IMR-90 (cell line): Measurements from ENCODE around the gene CYP2C18. TPM values are rescaled to one million over a fixed set of nuclear protein-coding genes. Genes with fewer than 3 reads are reported as not detected.

Experiments used
- ATAC-seq: fragments of 200-7000 bp; cut with Tn5 transposase; 2 replicates; pipeline ENCODE4 v1.9.1; 2020; ENCODE audit warnings: low read depth, mild to moderate bottlenecking, moderate library complexity
- BruUV-seq: library from RNA; stranded (reverse); fragments of 400-500 nt; replicated peaks from 2 replicates; lab custom pipeline; 2021; lab: Mats Ljungman, UMichigan
- CTCF ChIA-PET: fragments of 300-600 bp; formaldehyde crosslinking; extraction: SDS; loops from one replicate; lab custom pipeline; 2021; ENCODE audit warnings: antibody characterized with exemption; lab: Yijun Ruan, JAX
- POLR2A ChIA-PET: fragments of 300-600 bp; sonication (Branson Sonifier 250); formaldehyde crosslinking; loops from one replicate; lab custom pipeline; 2022; ENCODE audit warnings: antibody characterized with exemption; ENCODE audit not compliant: unreplicated experiment; lab: Charles Lee
- DNase-seq: peaks from one replicate; pipeline ENCODE4 v3.0.0; 2013
- H2AFZ ChIP-seq: replicated peaks from 2 replicates; pipeline ENCODE3; 2013; ENCODE audit warnings: low read length, mild to moderate bottlenecking; ENCODE audit not compliant: poor library complexity
- H2AK5ac ChIP-seq: 2 replicates; pipeline ENCODE4 v1.6.1; 2013; ENCODE audit warnings: low read depth, low read length, inconsistent platforms
- H2AK9ac ChIP-seq: replicated peaks from 2 replicates; pipeline ENCODE3; 2013; ENCODE audit warnings: mild to moderate bottlenecking, low read depth, low read length, moderate library complexity; ENCODE audit not compliant: poor library complexity
- H2BK120ac ChIP-seq: 2 replicates; pipeline ENCODE4 v1.6.1; 2013; ENCODE audit warnings: low read depth, low read length, inconsistent platforms
- H2BK15ac ChIP-seq: 3 replicates; pipeline ENCODE4 v1.6.1; 2013; ENCODE audit warnings: low read depth, low read length, inconsistent platforms
- H2BK20ac ChIP-seq: 2 replicates; pipeline ENCODE4 v1.6.1; 2013; ENCODE audit warnings: low read depth, mild to moderate bottlenecking, inconsistent platforms, low read length, moderate library complexity
- H2BK5ac ChIP-seq: 2 replicates; pipeline ENCODE4 v1.6.1; 2013; ENCODE audit warnings: mild to moderate bottlenecking, low read depth, low read length, inconsistent platforms; ENCODE audit not compliant: poor library complexity, severe bottlenecking
- H3K14ac ChIP-seq: replicated peaks from 2 replicates; pipeline ENCODE4 v1.6.1; 2013; ENCODE audit warnings: low read depth, low read length, inconsistent platforms
- H3K18ac ChIP-seq: 2 replicates; pipeline ENCODE4 v1.6.1; 2013; ENCODE audit warnings: low read depth, low read length, control low read depth
- H3K23ac ChIP-seq: 2 replicates; pipeline ENCODE4 v1.6.1; 2013; ENCODE audit warnings: low read depth, low read length, inconsistent platforms
- H3K27ac ChIP-seq: 2 replicates; pipeline ENCODE4 v1.5.1; 2013; ENCODE audit warnings: mild to moderate bottlenecking, control low read depth, low read length; ENCODE audit not compliant: insufficient read depth
- H3K27me3 ChIP-seq: 2 replicates; pipeline ENCODE4 v1.6.1; 2013; ENCODE audit warnings: low read length; ENCODE audit not compliant: control insufficient read depth, insufficient read depth
- H3K36me3 ChIP-seq: 2 replicates; pipeline ENCODE4 v1.6.1; 2013; ENCODE audit warnings: low read length, mixed read lengths; ENCODE audit not compliant: control insufficient read depth, insufficient read depth
- H3K4ac ChIP-seq: 2 replicates; pipeline ENCODE4 v1.6.1; 2013; ENCODE audit warnings: low read depth, low read length, inconsistent platforms
- H3K4me1 ChIP-seq: 2 replicates; pipeline ENCODE4 v1.6.1; 2013; ENCODE audit warnings: low read length, mixed read lengths; ENCODE audit not compliant: control insufficient read depth, insufficient read depth
- H3K4me2 ChIP-seq: 2 replicates; pipeline ENCODE4 v1.6.1; 2013; ENCODE audit warnings: low read depth, mild to moderate bottlenecking, control low read depth, low read length, moderate library complexity
- H3K4me3 ChIP-seq: 2 replicates; pipeline ENCODE4 v1.5.1; 2013; ENCODE audit warnings: low read depth, mild to moderate bottlenecking, control low read depth, low read length, moderate library complexity; ENCODE audit not compliant: insufficient read depth
- H3K56ac ChIP-seq: 2 replicates; pipeline ENCODE4 v1.6.1; 2013; ENCODE audit warnings: low read length, inconsistent platforms; ENCODE audit not compliant: insufficient read depth; ENCODE audit errors: extremely low read depth
- H3K79me1 ChIP-seq, 2 experiments: 2 replicates each; pipeline ENCODE4 v1.6.1; 2013; ENCODE audit warnings: low read length in 2 of 2, inconsistent platforms in 1 of 2, low read depth in 1 of 2
- H3K9ac ChIP-seq: 2 replicates; pipeline ENCODE4 v1.6.1; 2013; ENCODE audit warnings: low read depth, low read length, control low read depth
- H3K9me1 ChIP-seq: 2 replicates; pipeline ENCODE4 v1.6.1; 2013; ENCODE audit warnings: low read length, inconsistent platforms; ENCODE audit not compliant: insufficient read depth
- H3K9me3 ChIP-seq: 2 replicates; pipeline ENCODE4 v1.6.1; 2013; ENCODE audit warnings: low read length; ENCODE audit not compliant: control insufficient read depth, insufficient read depth
- H4K20me1 ChIP-seq: 2 replicates; pipeline ENCODE4 v1.6.1; 2013; ENCODE audit warnings: low read length, inconsistent platforms; ENCODE audit not compliant: insufficient read depth
- H4K5ac ChIP-seq: 2 replicates; pipeline ENCODE4 v1.6.1; 2013; ENCODE audit warnings: mild to moderate bottlenecking, low read depth, low read length, control low read depth
- H4K8ac ChIP-seq, 2 experiments: 2 replicates each; pipeline ENCODE4 v1.6.1; 2013; ENCODE audit warnings: low read depth in 2 of 2, low read length in 2 of 2, control low read depth in 1 of 2, inconsistent platforms in 1 of 2
- H4K91ac ChIP-seq: 2 replicates; pipeline ENCODE4 v1.6.1; 2013; ENCODE audit warnings: low read depth, low read length, inconsistent platforms; ENCODE audit not compliant: insufficient read depth
- CEBPB ChIP-seq: IDR thresholded peaks from 2 replicates; pipeline ENCODE4 v1.6.1; 2012; ENCODE audit warnings: low read depth, low read length, improper control_type of control experiment
- CTCF ChIP-seq: conservative IDR thresholded peaks from 2 replicates; pipeline ENCODE4 v1.5.1; 2012; ENCODE audit warnings: mild to moderate bottlenecking, low read depth, low read length, improper control_type of control experiment
- ELK1 ChIP-seq: fragments of 150-350 bp; IDR thresholded peaks from 2 replicates; pipeline ENCODE4 v1.6.1; 2016; ENCODE audit warnings: low read depth, mild to moderate bottlenecking, low read length, moderate library complexity, borderline replicate concordance
- MAFK ChIP-seq: IDR thresholded peaks from 2 replicates; pipeline ENCODE4 v1.6.1; 2012; ENCODE audit warnings: low read depth, low read length, improper control_type of control experiment
- MAZ ChIP-seq: IDR thresholded peaks from 2 replicates; pipeline ENCODE4 v1.6.1; 2012; ENCODE audit warnings: low read depth, mild to moderate bottlenecking, low read length, improper control_type of control experiment, moderate library complexity, borderline replicate concordance
- MXI1 ChIP-seq: IDR thresholded peaks from 2 replicates; pipeline ENCODE4 v1.6.1; 2012; ENCODE audit warnings: low read depth, mild to moderate bottlenecking, low read length, moderate library complexity, borderline replicate concordance
- SMC3 ChIP-seq: fragments of 150-350 bp; IDR thresholded peaks from 2 replicates; pipeline ENCODE4 v1.6.1; 2016; ENCODE audit warnings: low read depth, mild to moderate bottlenecking, antibody characterized with exemption, low read length, moderate library complexity
- dilution Hi-C: fragments of 300-500 bp; cut with HindIII; formaldehyde crosslinking; loops from one replicate; pipeline ENCODE4 v1.14.3; 2018; ENCODE audit warnings: low sequenced_read_pairs; ENCODE audit not compliant: unreplicated experiment
- in situ Hi-C: fragments of 300-500 bp; cut with MboI; formaldehyde crosslinking; loops from 3 replicates; pipeline ENCODE4 v1.14.3; 2019; ENCODE audit warnings: low sequenced_read_pairs, inconsistent platforms, mixed read lengths
- intact Hi-C: fragments of 100-400 bp; cut with micrococcal nuclease; formaldehyde crosslinking; loops from 2 replicates; pipeline ENCODE4 v1.10.0; 2022
- polyA plus RNA-seq, 3 experiments: library from polyadenylated mRNA; depleted of rRNA; stranded (reverse); fragments of >200 nt; gene quantifications; 2 replicates each; pipeline ENCODE4 v1.2.3, GENCODE V29; 2012; ENCODE audit warnings: low replicate concordance in 1 of 3
- total RNA-seq: library from RNA; depleted of rRNA; stranded (reverse); fragments of >200 nt; gene quantifications from 2 replicates; pipeline ENCODE4 v1.2.3, GENCODE V29; 2012

Gene CYP2C18
- total and polyA plus RNA-seq, 2 of the 4 experiments (the other 2 are of a cell fraction) = not detected

GRCh38 chr10:94725871-94726270, 42.3 kb downstream of the CYP2C18 start:
- H3K4ac ChIP-seq = no peak overlapping the region
- dilution Hi-C loops (no loop called here), intact Hi-C loops (no loop called here), in situ Hi-C loops (no loop called here)
- H4K5ac ChIP-seq = no peak overlapping the region
- ChIA-PET POLR2A (no interaction called here), CTCF (no interaction called here)
- no TSS peak for BruUV-seq
- no peak overlapping the region for H3K56ac ChIP-seq
- no peak overlapping the region for H2AK9ac ChIP-seq
- no peak overlapping the region for H2BK20ac ChIP-seq
- no peak overlapping the region for H2BK5ac ChIP-seq
- H2AK5ac ChIP-seq = no peak overlapping the region
- H3K9me1 ChIP-seq = no peaks in the 10 kb centered on the region
- no peak overlapping the region for H3K4me3 ChIP-seq
- TF ChIP-seq MAZ = no peak
- TF ChIP-seq MXI1 = no peak
- TF ChIP-seq CTCF = no peak
- TF ChIP-seq CEBPB = no peak
- no peak for TF ChIP-seq MAFK
- no peak for TF ChIP-seq SMC3
- TF ChIP-seq ELK1 = no peak
- H3K4me1 ChIP-seq = no peaks in the 10 kb centered on the region
- no peaks in the 10 kb centered on the region for H3K27me3 ChIP-seq
- DNase-seq (no peak), ATAC-seq (no peak)
- H4K91ac ChIP-seq = no peak overlapping the region
- no peak overlapping the region for H3K23ac ChIP-seq
- no peak overlapping the region for H3K18ac ChIP-seq
- no peak overlapping the region for H3K4me2 ChIP-seq
- H3K9me3 ChIP-seq = no peaks in the 10 kb centered on the region
- H2BK120ac ChIP-seq = no peak overlapping the region
- no peaks in the 10 kb centered on the region for H3K79me1 ChIP-seq
- H2BK15ac ChIP-seq = no peak overlapping the region
- H3K9ac ChIP-seq = no peak overlapping the region
- no peaks in the 10 kb centered on the region for H4K20me1 ChIP-seq
- no peak overlapping the region for H2AFZ ChIP-seq
- no peak overlapping the region for H4K8ac ChIP-seq
- H3K27ac ChIP-seq = no peak overlapping the region
- no peak overlapping the region for H3K14ac ChIP-seq
- no peaks in the 10 kb centered on the region for H3K36me3 ChIP-seq
